Fibroblast of mammary gland (primary cell): ENCODE results near the gene CDK5RAP3.

ENCODE experiments used
- DNase-seq: peaks from one replicate; pipeline ENCODE4 v3.0.0-alpha.2; 2010; ENCODE audit warnings: low read depth
- H3K4me3 ChIP-seq: 2 replicates; pipeline ENCODE4 v1.5.1; 2011; ENCODE audit warnings: low read depth, mild to moderate bottlenecking, low read length, moderate library complexity; ENCODE audit not compliant: control insufficient read depth
- CTCF ChIP-seq: conservative IDR thresholded peaks from 2 replicates; pipeline ENCODE4 v1.5.1; 2011; ENCODE audit warnings: low read depth, low read length, inconsistent platforms; ENCODE audit not compliant: control insufficient read depth, insufficient read depth

Gene CDK5RAP3

DNA sequence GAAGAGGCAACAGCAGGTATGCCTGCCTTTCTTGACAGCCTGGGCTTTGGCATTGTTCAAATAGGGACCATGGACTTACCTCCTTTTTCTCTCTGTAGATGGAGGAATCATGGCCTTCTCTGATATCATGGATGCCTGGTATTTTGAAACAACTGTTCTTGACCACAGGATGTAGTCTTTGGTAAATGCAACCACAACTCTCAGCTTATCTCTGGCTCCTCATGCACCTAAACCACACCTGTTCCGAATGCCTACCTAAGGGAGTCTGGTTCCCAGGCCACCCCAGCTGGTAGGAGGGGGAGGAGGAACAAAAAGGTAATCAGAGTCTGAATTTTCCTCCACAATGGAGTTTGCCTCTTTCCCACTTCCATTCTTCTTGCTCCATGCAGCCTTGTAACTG, 18.8 kb downstream of the CDK5RAP3 start:
- no peak overlapping the region for H3K4me3 ChIP-seq
- TF ChIP-seq CTCF, result no peak
- no peak for DNase-seq

DNA sequence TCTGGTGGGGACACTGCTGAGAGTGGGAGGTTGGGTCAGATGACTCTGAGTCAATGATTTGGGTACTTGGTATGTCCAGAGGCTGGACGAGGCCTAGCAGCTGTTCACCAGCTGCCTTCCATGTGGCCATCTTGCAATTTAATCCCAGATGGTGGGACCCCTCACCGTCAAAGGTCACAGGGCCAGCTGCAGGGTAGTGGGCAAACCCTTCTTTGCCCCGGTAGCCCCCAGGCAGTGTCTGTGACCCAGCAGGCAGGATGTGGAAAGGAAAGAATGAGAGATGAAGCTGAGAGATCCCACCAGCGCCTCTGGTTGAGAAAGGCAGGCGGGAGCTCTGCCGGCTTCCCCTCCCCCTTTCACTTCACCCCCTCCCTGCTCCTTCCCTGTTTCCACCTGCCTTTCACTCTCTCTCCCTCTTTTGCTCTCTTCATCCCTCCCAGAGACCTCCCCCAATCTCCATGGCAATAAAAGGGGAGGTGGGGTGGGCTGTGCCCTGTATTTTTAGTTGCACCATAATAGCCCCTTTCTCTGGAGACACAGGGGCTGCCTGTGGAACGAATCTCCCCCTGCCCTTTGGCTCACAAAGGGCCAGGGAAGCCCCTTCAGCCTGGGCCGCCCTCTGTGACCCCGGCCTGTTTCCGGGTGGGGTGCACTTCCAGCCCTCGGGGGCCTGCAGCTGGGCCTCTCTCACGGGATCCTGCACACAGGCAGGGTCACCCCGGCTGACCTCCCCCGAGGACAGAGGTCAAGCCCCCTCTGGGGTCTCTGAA, 20.2 kb downstream of the CDK5RAP3 start:
- TF ChIP-seq CTCF, result no peak
- no peak overlapping the region for H3K4me3 ChIP-seq
- DNase-seq, result peak; percentile 36

- no peak for DNase-seq
- no peak for TF ChIP-seq CTCF
- no peak overlapping the region for H3K4me3 ChIP-seq
Measured at GRCh38 chr17:47992216-47992615, 21.3 kb downstream of the CDK5RAP3 start.

GRCh38 chr17:47993031-47993564, 22.2 kb downstream of the CDK5RAP3 start:
- no peak for TF ChIP-seq CTCF
- no peak overlapping the region for H3K4me3 ChIP-seq
- DNase-seq, result no peak

- no peak for TF ChIP-seq CTCF
- no peak overlapping the region for H3K4me3 ChIP-seq
- DNase-seq, result no peak
Measured at GRCh38 chr17:47993964-47994363, 23.1 kb downstream of the CDK5RAP3 start.

DNA sequence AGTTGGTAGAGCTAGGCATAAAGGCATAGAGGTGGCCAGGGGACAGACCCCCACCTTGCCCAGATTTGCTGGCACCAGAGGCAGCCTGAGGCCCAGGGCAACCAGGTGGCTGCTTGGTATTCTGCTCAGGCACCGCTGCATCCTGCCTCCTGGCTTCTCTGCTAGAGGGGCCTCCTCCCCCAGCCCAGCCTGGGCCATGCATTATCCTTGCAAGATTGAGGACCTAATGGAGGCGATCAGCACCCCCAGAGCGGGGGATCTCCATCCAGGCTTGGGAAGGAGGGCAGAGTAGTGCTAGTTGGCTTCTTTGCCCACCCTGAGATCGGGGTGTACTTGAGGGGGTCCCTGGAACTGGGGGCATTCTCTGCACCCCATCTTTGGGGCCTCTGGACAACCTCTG, 23.8 kb downstream of the CDK5RAP3 start:
- no peak overlapping the region for H3K4me3 ChIP-seq
- TF ChIP-seq CTCF, result no peak
- DNase-seq, result no peak
